Fibroblast of peridontal ligament (primary cell): Measurements from ENCODE around the gene DHDDS.
A peak's percentile ranks its signal among the peaks of the same experiment; 100 is the strongest.
"Not testable (repeated sequence)": the region's sequence is repeated elsewhere in the genome, so short reads cannot be mapped to it uniquely, and the experiment has no call there.

Source experiments
- DNase-seq: peaks from one replicate; pipeline ENCODE4 v3.0.0-alpha.2; 2010; ENCODE audit errors: extremely low read depth

DHDDS gene

GRCh38 chr1:26477446-26478152 is 45.5 kb downstream of the DHDDS start:
- DNase-seq = no peak

GRCh38 chr1:26478159-26478558 is 46.0 kb downstream of the DHDDS start:
- no peak for DNase-seq

- no peak for DNase-seq
Measured at GRCh38 chr1:26478988-26479387, 46.9 kb downstream of the DHDDS start.

- peak; percentile 46 for DNase-seq
Measured at GRCh38 chr1:26482921-26483320, 50.8 kb downstream of the DHDDS start.

- DNase-seq = peak; percentile 45
Measured at GRCh38 chr1:26483980-26484379, 51.9 kb downstream of the DHDDS start.

- DNase-seq = no peak
Measured at GRCh38 chr1:26490155-26490554, 58.0 kb downstream of the DHDDS start.

GRCh38 chr1:26493267-26493666 is 61.1 kb downstream of the DHDDS start:
- no peak for DNase-seq

- no peak for DNase-seq
Measured at GRCh38 chr1:26493938-26494337, 61.8 kb downstream of the DHDDS start.

GRCh38 chr1:26496861-26497260 is 64.7 kb downstream of the DHDDS start:
- no peak for DNase-seq

GRCh38 chr1:26498894-26499293 is 66.8 kb downstream of the DHDDS start:
- DNase-seq = no peak

GRCh38 chr1:26500488-26501175 is 68.5 kb downstream of the DHDDS start:
- no peak for DNase-seq

- not testable (repeated sequence) for DNase-seq
Measured at GRCh38 chr1:26510711-26511110, 78.6 kb downstream of the DHDDS start.

GRCh38 chr1:26515836-26516235 is 83.7 kb downstream of the DHDDS start:
- not testable (repeated sequence) for DNase-seq

GRCh38 chr1:26516987-26517765 is 85.1 kb downstream of the DHDDS start:
- no peak for DNase-seq

GRCh38 chr1:26517766-26518049 is 85.6 kb downstream of the DHDDS start:
- DNase-seq = no peak

GRCh38 chr1:26518355-26518754 is 86.2 kb downstream of the DHDDS start:
- DNase-seq = no peak

GRCh38 chr1:26520339-26520738 is 88.2 kb downstream of the DHDDS start:
- no peak for DNase-seq
